Pancreas (tissue), 10 donors: ENCODE results near the gene SLC38A11. TPM values are rescaled to one million over a fixed set of nuclear protein-coding genes. Genes with fewer than 3 reads are reported as not detected.
"Not testable (repeated sequence)": the region's sequence is repeated elsewhere in the genome, so short reads cannot be mapped to it uniquely, and the experiment has no call there.

Experiments
- ATAC-seq, 4 donors: fragments of 200-7000 bp; cut with Tn5 transposase; one replicate each; pipeline versions ENCODE4 v1.8.0 to v1.9.1; 2020; ENCODE audit warnings: mild to moderate bottlenecking in 4 of 4, moderate library complexity in 4 of 4
- DNase-seq, 6 donors: peaks; one replicate each; pipeline ENCODE4 v3.0.0-alpha.2; 2020
- FAIRE-seq: peaks from 2 replicates; lab custom pipeline; 2012; peaks lifted over from hg19 to GRCh38; lab: Jason Lieb, UNC
- H3K27ac ChIP-seq, 4 donors: fragments of 200-600 bp; sonication (generic); 1 replicate in 3 of 4; 2 replicates in 1 of 4; pipeline versions ENCODE4 v1.5.0 to v1.8.0; 2020
- H3K27me3 ChIP-seq, 4 donors: fragments of 200-600 bp; one replicate each; pipeline ENCODE4 v1.8.0; 2021
- H3K36me3 ChIP-seq, 3 donors: fragments of 200-600 bp; sonication (generic) in 1 of 3; one replicate each; pipeline versions ENCODE4 v1.5.0 to v1.8.0; 2020 to 2021
- H3K4me1 ChIP-seq, 3 donors: fragments of 200-600 bp; one replicate each; pipeline ENCODE4 v1.8.0; 2021
- H3K4me3 ChIP-seq, 4 donors: fragments of 200-600 bp; sonication (generic) in 2 of 4; one replicate each; pipeline versions ENCODE4 v1.5.0 to v1.8.0; 2020 to 2021
- H3K9me3 ChIP-seq, 4 donors: fragments of 200-600 bp; one replicate each; pipeline ENCODE4 v1.8.0; 2021
- CTCF ChIP-seq, 4 donors: fragments of 200-600 bp; sonication (generic) in 3 of 4; IDR thresholded peaks; one replicate each; pipeline versions ENCODE4 v1.5.0 to v1.8.0; 2021; ENCODE audit warnings: antibody characterized with exemption in 4 of 4
- WGBS, 2 donors: extraction: QIAGEN DNeasy Blood & Tissue Kit; methylation state at CpG; one replicate each; pipeline ENCODE4 v1.1.7; 2013; 5-methylcytosine and 5-hydroxymethylcytosine counted together
- intact Hi-C, 3 donors: fragments of 100-400 bp; cut with DNase I; formaldehyde crosslinking; loops; one replicate each; pipeline versions ENCODE4 v1.11.1 to v1.14.2; 2022
- polyA plus RNA-seq, 2 donors: library from polyadenylated mRNA; stranded (reverse); fragments of 200-250 nt; gene quantifications; one replicate each; pipeline ENCODE4 v1.2.3, GENCODE V29; 2013
- total RNA-seq, 6 donors: library from RNA; stranded (reverse); fragmentation: NEBNext Ultra II Directional in 4 of 6; extraction: Animal tissue kit (Norgen Biotek cat#: 25700) in 4 of 6; gene quantifications; one replicate each; pipeline versions ENCODE4 v1.2.1 to v1.2.4, GENCODE V29; 2021 to 2023
- donor health status: healthy with polysubstance abuse.
- donor health status: DM: no; HTN: no; CAD: no; lungs with moderate emphysema.
- donor health status: DM: no; HTN: no; CAD: no.
- donor health status: control.
- donor health status: control.
- donor health status: Bipolar disorder and iron deficiency.
- donor health status: DM: yes; HTN: yes; CAD: no.
- donor health status: DM: no; HTN: no; CAD: no.
- donor health status: DM: no; HTN: no; CAD: no.
- donor health status: DM: yes; HTN: yes; CAD: no.

SLC38A11 gene
- total and polyA plus RNA-seq, 8 donors, result 0.55 to 5.7 (median 2.3) TPM

GRCh38 chr2:164992818-164993217, 37.5 kb upstream of the SLC38A11 start:
- H3K36me3 ChIP-seq, result no peaks in the 10 kb centered on the region
- intact Hi-C loops, result no loop called here
- no peak overlapping the region for H3K4me3 ChIP-seq
- peak; percentile 55 to 61 (median 58) for TF ChIP-seq CTCF (IDR thresholded peaks at IDR 0.05)
- ATAC-seq (peak; percentile 81 to 92 (median 88)), DNase-seq (peak in 3 of 6 donors; percentile 41 to 62 (median 51)), FAIRE-seq (peak; percentile 76)
- no peak overlapping the region for H3K27ac ChIP-seq
- WGBS, 2 donors, result 0% methylated on average over 5 of the region's 5 CpGs
- H3K9me3 ChIP-seq, result no peaks in the 10 kb centered on the region
- H3K4me1 ChIP-seq, result peaks cover 0 to 2% (median 0%) of the 10 kb centered on the region in 3 donors
- H3K27me3 ChIP-seq, result no peaks in the 10 kb centered on the region

- intact Hi-C loops, H3K9me3 ChIP-seq, H3K36me3 ChIP-seq, DNase-seq, H3K27ac ChIP-seq, FAIRE-seq, H3K27me3 ChIP-seq, H3K4me3 ChIP-seq, H3K4me1 ChIP-seq: not testable (repeated sequence)
- peak in 3 of 4 donors; percentile 8 to 21 (median 13) for ATAC-seq
These were observed 36.7 kb upstream of the SLC38A11 start for GRCh38 chr2:164992093-164992454.

- H3K9me3 ChIP-seq, intact Hi-C loops, H3K4me3 ChIP-seq, FAIRE-seq, H3K36me3 ChIP-seq, DNase-seq, H3K27me3 ChIP-seq, H3K4me1 ChIP-seq: not testable (repeated sequence)
- H3K27ac ChIP-seq, result peak overlapping the region in 1 of 4 donors; percentile 8
- peak in 3 of 4 donors; percentile 34 to 67 (median 47) for ATAC-seq
These were observed 36.2 kb upstream of the SLC38A11 start for GRCh38 chr2:164991361-164992092.

- ATAC-seq, H3K4me1 ChIP-seq, H3K27me3 ChIP-seq, H3K27ac ChIP-seq, H3K9me3 ChIP-seq, FAIRE-seq, intact Hi-C loops, H3K36me3 ChIP-seq, H3K4me3 ChIP-seq, DNase-seq: not testable (repeated sequence)
These were observed 35.6 kb upstream of the SLC38A11 start for GRCh38 chr2:164990953-164991352.

- H3K4me1 ChIP-seq, DNase-seq, H3K9me3 ChIP-seq, intact Hi-C loops, ATAC-seq, H3K36me3 ChIP-seq, H3K27me3 ChIP-seq, FAIRE-seq, H3K4me3 ChIP-seq, H3K27ac ChIP-seq: not testable (repeated sequence)
- WGBS, 2 donors, result 54 to 73% methylated on average over 3 of the region's 3 CpGs
These were observed 33.5 kb upstream of the SLC38A11 start for GRCh38 chr2:164988805-164989204.

GRCh38 chr2:164986027-164986426, 30.7 kb upstream of the SLC38A11 start:
- H3K9me3 ChIP-seq, FAIRE-seq, H3K27me3 ChIP-seq, intact Hi-C loops, H3K4me1 ChIP-seq, H3K4me3 ChIP-seq, ATAC-seq, H3K36me3 ChIP-seq, H3K27ac ChIP-seq, DNase-seq: not testable (repeated sequence)
- WGBS, 2 donors, result 61 to 62% methylated on average over 3 of the region's 3 CpGs

GRCh38 chr2:164984428-164984827, 29.1 kb upstream of the SLC38A11 start:
- peaks cover 0 to 3% (median 0%) of the 10 kb centered on the region in 4 donors for H3K9me3 ChIP-seq
- DNase-seq (no peak), ATAC-seq (no peak), FAIRE-seq (no peak)
- H3K27me3 ChIP-seq, result no peaks in the 10 kb centered on the region
- no peak overlapping the region for H3K27ac ChIP-seq
- 89 to 91% methylated on average over 3 of the region's 3 CpGs for WGBS, 2 donors
- H3K4me3 ChIP-seq, result no peak overlapping the region
- no peaks in the 10 kb centered on the region for H3K36me3 ChIP-seq
- H3K4me1 ChIP-seq, result no peaks in the 10 kb centered on the region
- TF ChIP-seq CTCF (IDR thresholded peaks at IDR 0.05), result no peak
- intact Hi-C loops, result no loop called here
